OCI-LY1 (cell line): ENCODE data around the gene EPGN.

Experiments used
- H2AFZ ChIP-seq: fragments of 200-600 bp; sonication (generic), shearing (Covaris generic); 2 replicates; pipeline ENCODE4 v1.6.0; 2014; ENCODE audit warnings: antibody characterized with exemption, mild to moderate bottlenecking, low read length
- H3F3A ChIP-seq: fragments of 200-600 bp; sonication (generic), shearing (Covaris generic); 2 replicates; pipeline ENCODE4 v1.6.0; 2014; ENCODE audit warnings: mild to moderate bottlenecking, antibody characterized with exemption, low read length, moderate library complexity; ENCODE audit not compliant: insufficient read depth
- H3K27ac ChIP-seq: fragments of 200-600 bp; sonication (generic); 2 replicates; pipeline ENCODE4 v1.5.1; 2014; ENCODE audit warnings: low read length, mixed run types, mild to moderate bottlenecking, low read depth; ENCODE audit not compliant: poor library complexity, severe bottlenecking
- H3K27me3 ChIP-seq: fragments of 200-600 bp; sonication (generic); 2 replicates; pipeline ENCODE4 v1.6.0; 2014; ENCODE audit warnings: antibody characterized with exemption, mild to moderate bottlenecking, low read length, moderate library complexity; ENCODE audit not compliant: insufficient read depth
- H3K36me3 ChIP-seq: fragments of 200-600 bp; sonication (generic); 2 replicates; pipeline ENCODE4 v1.6.1; 2014; ENCODE audit warnings: mild to moderate bottlenecking, antibody characterized with exemption, low read length, moderate library complexity, mixed read lengths; ENCODE audit not compliant: insufficient read depth
- H3K4me1 ChIP-seq: fragments of 200-600 bp; sonication (generic); 2 replicates; pipeline ENCODE4 v1.5.1; 2014; ENCODE audit warnings: mild to moderate bottlenecking, low read length, moderate library complexity; ENCODE audit not compliant: insufficient read depth, severe bottlenecking
- H3K4me2 ChIP-seq: fragments of 200-600 bp; sonication (generic), shearing (Covaris generic); 2 replicates; pipeline ENCODE4 v1.6.1; 2014; ENCODE audit warnings: low read length
- H3K4me3 ChIP-seq: fragments of 200-600 bp; sonication (generic); 2 replicates; pipeline ENCODE4 v1.5.1; 2014; ENCODE audit warnings: low read length, low read depth, mild to moderate bottlenecking, mixed read lengths; ENCODE audit not compliant: poor library complexity, severe bottlenecking
- H3K79me2 ChIP-seq: fragments of 200-600 bp; shearing (Covaris generic); 2 replicates; pipeline ENCODE4 v1.6.1; 2016; ENCODE audit warnings: mixed run types, low read length, mixed read lengths; ENCODE audit not compliant: insufficient read depth
- H3K9ac ChIP-seq: fragments of 200-600 bp; sonication (generic), shearing (Covaris generic); 2 replicates; pipeline ENCODE4 v1.6.1; 2014; ENCODE audit warnings: mild to moderate bottlenecking, low read length, mixed read lengths
- H3K9me2 ChIP-seq: fragments of 200-600 bp; sonication (generic), shearing (Covaris generic); 2 replicates; pipeline ENCODE4 v1.6.1; 2014; ENCODE audit warnings: low read depth, mild to moderate bottlenecking, low read length, mixed read lengths
- H3K9me3 ChIP-seq: fragments of 200-600 bp; shearing (Covaris generic); 2 replicates; pipeline ENCODE4 v1.6.1; 2014; ENCODE audit warnings: low read length, mixed read lengths
- H4K20me1 ChIP-seq: fragments of 200-600 bp; sonication (generic), shearing (Covaris generic); 2 replicates; pipeline ENCODE4 v1.6.0; 2016; ENCODE audit warnings: mild to moderate bottlenecking, low read length; ENCODE audit not compliant: insufficient read depth
- EZH2 ChIP-seq: fragments of 200-600 bp; sonication (generic), shearing (Covaris generic); IDR thresholded peaks from 2 replicates; pipeline ENCODE4 v1.8.0; 2017; ENCODE audit warnings: borderline replicate concordance, mixed run types, mild to moderate bottlenecking, antibody characterized with exemption, low read length, moderate library complexity, mixed read lengths
- TF ChIP-seq, protein P1 (sequence below): fragments of 200-600 bp; sonication (generic), shearing (Covaris generic); IDR thresholded peaks from 2 replicates; pipeline ENCODE4 v1.5.1; 2017; ENCODE audit warnings: mild to moderate bottlenecking, antibody characterized with exemption, low read length, moderate library complexity, mixed read lengths

EPGN gene

DNA sequence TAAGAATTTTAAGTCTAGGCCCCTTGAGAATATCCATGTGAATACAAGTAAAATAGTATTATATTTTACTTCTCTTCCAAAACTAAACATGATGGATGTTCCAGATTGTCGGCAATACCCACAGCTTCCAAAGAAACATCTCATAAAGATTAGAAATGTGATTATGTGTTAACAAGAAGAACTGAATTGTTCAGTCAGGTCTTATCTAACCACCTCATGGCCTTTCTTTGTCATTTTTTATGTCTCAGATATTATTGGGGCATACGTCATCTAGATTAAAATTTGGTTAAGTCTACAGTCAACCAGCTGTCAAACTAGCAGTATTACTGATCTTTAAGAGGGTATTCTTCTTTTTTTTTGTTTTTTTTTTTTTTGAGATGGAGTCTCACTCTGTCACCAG lies 10.0 kb downstream of the EPGN start:
- no peaks in the 10 kb centered on the region for H3K79me2 ChIP-seq
- no peaks in the 10 kb centered on the region for H3K27me3 ChIP-seq
- no peak overlapping the region for H3K27ac ChIP-seq
- TF ChIP-seq, protein P1, sequence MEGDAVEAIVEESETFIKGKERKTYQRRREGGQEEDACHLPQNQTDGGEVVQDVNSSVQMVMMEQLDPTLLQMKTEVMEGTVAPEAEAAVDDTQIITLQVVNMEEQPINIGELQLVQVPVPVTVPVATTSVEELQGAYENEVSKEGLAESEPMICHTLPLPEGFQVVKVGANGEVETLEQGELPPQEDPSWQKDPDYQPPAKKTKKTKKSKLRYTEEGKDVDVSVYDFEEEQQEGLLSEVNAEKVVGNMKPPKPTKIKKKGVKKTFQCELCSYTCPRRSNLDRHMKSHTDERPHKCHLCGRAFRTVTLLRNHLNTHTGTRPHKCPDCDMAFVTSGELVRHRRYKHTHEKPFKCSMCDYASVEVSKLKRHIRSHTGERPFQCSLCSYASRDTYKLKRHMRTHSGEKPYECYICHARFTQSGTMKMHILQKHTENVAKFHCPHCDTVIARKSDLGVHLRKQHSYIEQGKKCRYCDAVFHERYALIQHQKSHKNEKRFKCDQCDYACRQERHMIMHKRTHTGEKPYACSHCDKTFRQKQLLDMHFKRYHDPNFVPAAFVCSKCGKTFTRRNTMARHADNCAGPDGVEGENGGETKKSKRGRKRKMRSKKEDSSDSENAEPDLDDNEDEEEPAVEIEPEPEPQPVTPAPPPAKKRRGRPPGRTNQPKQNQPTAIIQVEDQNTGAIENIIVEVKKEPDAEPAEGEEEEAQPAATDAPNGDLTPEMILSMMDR: no peak
- no peak for TF ChIP-seq EZH2
- no peak overlapping the region for H3K4me3 ChIP-seq
- H3K9me2 ChIP-seq: no peaks in the 10 kb centered on the region
- H3K9ac ChIP-seq: no peak overlapping the region
- H3K9me3 ChIP-seq: no peaks in the 10 kb centered on the region
- H3K4me2 ChIP-seq: no peak overlapping the region
- H3F3A ChIP-seq: no peaks in the 10 kb centered on the region
- H3K4me1 ChIP-seq: no peaks in the 10 kb centered on the region
- H3K36me3 ChIP-seq: no peaks in the 10 kb centered on the region
- H4K20me1 ChIP-seq: no peaks in the 10 kb centered on the region
- no peak overlapping the region for H2AFZ ChIP-seq

DNA sequence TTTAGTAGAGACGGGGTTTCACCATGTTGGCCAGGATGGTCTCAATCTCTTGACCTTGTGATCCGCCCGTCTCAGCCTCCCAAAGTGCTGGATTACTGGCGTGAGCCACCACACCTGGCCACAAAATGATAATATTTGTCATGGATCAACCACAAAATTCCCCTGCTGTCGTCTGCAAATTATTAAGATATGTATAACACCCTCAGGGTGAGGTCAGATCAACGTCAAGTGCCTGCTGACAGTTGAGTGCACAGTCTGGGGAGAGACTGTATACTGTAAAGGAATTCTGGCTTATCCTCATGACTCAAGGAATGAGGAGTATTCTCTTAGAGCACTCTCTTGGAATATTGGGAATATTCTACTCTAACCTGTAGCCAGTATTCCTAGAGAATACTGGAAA lies 11.2 kb downstream of the EPGN start:
- no peak overlapping the region for H2AFZ ChIP-seq
- H3K9me3 ChIP-seq: no peaks in the 10 kb centered on the region
- H4K20me1 ChIP-seq: no peaks in the 10 kb centered on the region
- no peaks in the 10 kb centered on the region for H3K79me2 ChIP-seq
- H3K4me2 ChIP-seq: no peak overlapping the region
- H3K36me3 ChIP-seq: no peaks in the 10 kb centered on the region
- no peak overlapping the region for H3K27ac ChIP-seq
- H3K4me3 ChIP-seq: no peak overlapping the region
- no peaks in the 10 kb centered on the region for H3K27me3 ChIP-seq
- H3K4me1 ChIP-seq: no peaks in the 10 kb centered on the region
- H3K9me2 ChIP-seq: no peaks in the 10 kb centered on the region
- no peak for TF ChIP-seq EZH2
- TF ChIP-seq, protein P1: no peak
- H3K9ac ChIP-seq: no peak overlapping the region
- H3F3A ChIP-seq: no peaks in the 10 kb centered on the region

DNA sequence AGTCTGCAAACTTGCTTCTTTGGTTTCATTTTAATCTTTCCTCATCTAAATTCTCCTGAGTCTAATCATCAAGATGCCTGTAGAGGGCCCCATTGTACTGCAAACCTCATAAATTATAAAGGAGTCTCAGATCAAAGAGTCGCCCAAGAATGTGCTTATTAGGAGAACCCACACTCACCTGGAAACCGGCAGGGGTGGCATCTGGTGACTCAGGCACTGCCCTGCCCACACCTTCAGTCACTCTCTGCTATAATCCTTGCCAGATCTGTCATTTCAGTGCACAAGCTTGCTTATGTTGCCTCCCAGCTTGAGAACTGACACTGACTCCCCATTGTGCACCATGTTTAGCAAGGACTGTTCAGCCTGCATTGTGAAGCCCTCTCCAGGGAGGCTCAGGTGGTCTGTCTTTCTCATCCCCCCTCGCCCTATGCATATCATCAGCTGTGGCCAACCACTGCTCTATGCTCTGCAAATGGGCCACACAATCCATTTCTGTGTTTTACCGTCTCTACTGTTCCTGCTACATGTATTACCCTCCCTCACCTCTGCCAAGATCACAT lies 12.4 kb downstream of the EPGN start:
- Histone ChIP-seq H4K20me1 (no peaks in the 10 kb centered on the region), H3K9me3 (no peaks in the 10 kb centered on the region), H3F3A (no peaks in the 10 kb centered on the region), H3K4me3 (no peak overlapping the region), H3K9me2 (no peaks in the 10 kb centered on the region), H3K4me1 (no peaks in the 10 kb centered on the region), H2AFZ (no peak overlapping the region), H3K4me2 (no peak overlapping the region), H3K36me3 (no peaks in the 10 kb centered on the region), H3K9ac (no peak overlapping the region), H3K27ac (no peak overlapping the region), H3K27me3 (no peaks in the 10 kb centered on the region), H3K79me2 (no peaks in the 10 kb centered on the region)
- TF ChIP-seq, protein P1: peak; percentile 63
- no peak for TF ChIP-seq EZH2
